MCF 10A (cell line): ENCODE data around the gene HS1BP3. TPM values are rescaled to one million over a fixed set of nuclear protein-coding genes. Genes with fewer than 3 reads are reported as not detected.

Experiments used
- BruUV-seq: library from RNA; stranded (reverse); fragments of 400-500 nt; replicated peaks from 2 replicates; lab custom pipeline; 2021; lab: Mats Ljungman, UMichigan
- CTCF ChIA-PET: fragments of 300-600 bp; sonication (Branson Sonifier 250); formaldehyde crosslinking; extraction: SDS; loops from one replicate; lab custom pipeline; 2021; ENCODE audit warnings: antibody characterized with exemption, inconsistent platforms; lab: Yijun Ruan, JAX
- POLR2A ChIA-PET: fragments of 300-600, 350-650 bp; sonication (Branson Sonifier 250); formaldehyde crosslinking; extraction: SDS; loops from one replicate; lab custom pipeline; 2020; ENCODE audit warnings: antibody characterized with exemption, inconsistent platforms; lab: Yijun Ruan, JAX
- DNase-seq: peaks from one replicate; pipeline ENCODE4 v3.0.0-alpha.2; 2018; ENCODE audit not compliant: unreplicated experiment
- H3K27ac Mint-ChIP-seq: one replicate; pipeline ENCODE4 v1.8.0; 2022; ENCODE audit warnings: mild to moderate bottlenecking, low read depth, mixed read lengths; ENCODE audit not compliant: unreplicated experiment
- H3K27me3 Mint-ChIP-seq: one replicate; pipeline ENCODE4 v1.8.0; 2022; ENCODE audit warnings: mixed read lengths; ENCODE audit not compliant: insufficient read depth, unreplicated experiment
- H3K36me3 Mint-ChIP-seq: one replicate; pipeline ENCODE4 v1.8.0; 2022; ENCODE audit warnings: mild to moderate bottlenecking, moderate library complexity, mixed read lengths; ENCODE audit not compliant: insufficient read depth, unreplicated experiment
- H3K4me1 Mint-ChIP-seq: one replicate; pipeline ENCODE4 v1.8.0; 2022; ENCODE audit warnings: mixed read lengths; ENCODE audit not compliant: insufficient read depth, unreplicated experiment
- H3K4me3 Mint-ChIP-seq: one replicate; pipeline ENCODE4 v1.8.0; 2022; ENCODE audit warnings: mild to moderate bottlenecking, moderate library complexity, mixed read lengths; ENCODE audit not compliant: unreplicated experiment
- H3K9me3 Mint-ChIP-seq: one replicate; pipeline ENCODE4 v1.8.0; 2022; ENCODE audit warnings: mixed read lengths; ENCODE audit not compliant: unreplicated experiment
- CTCF ChIP-seq: fragments of 200-600 bp; IDR thresholded peaks from one replicate; pipeline ENCODE4 v1.8.0; 2022; ENCODE audit warnings: antibody characterized with exemption, mild to moderate bottlenecking; ENCODE audit not compliant: unreplicated experiment
- intact Hi-C: fragments of 100-400 bp; cut with micrococcal nuclease; formaldehyde crosslinking; loops from 2 replicates; pipeline ENCODE4 v1.14.1; 2022
- total RNA-seq: library from RNA; stranded (reverse); gene quantifications from 2 replicates; pipeline ENCODE4 v1.2.3, GENCODE V29; 2022

Gene HS1BP3
- total RNA-seq, 1 experiment from 2014 or later: 10.0 TPM

- TF ChIP-seq CTCF: no peak
- intact Hi-C loops: loop anchor here (5.0 kb wide), 1 partner anchor 125 kb away; no protein-coding TSS in a partner anchor
- H3K9me3 Mint-ChIP-seq: no peaks in the 10 kb centered on the region
- no TSS peak for BruUV-seq
- DNase-seq: no peak
- H3K27me3 Mint-ChIP-seq: no peaks in the 10 kb centered on the region
- POLR2A ChIA-PET: interaction anchor here (0.6 kb wide), 1 partner anchor 268 kb away, joined by 3 read pairs; no protein-coding TSS in a partner anchor
- no peak overlapping the region for H3K4me3 Mint-ChIP-seq
- CTCF ChIA-PET: interaction anchor here (0.6 to 7.0 kb wide), 12 partner anchors 10 to 222 kb away, joined by 3 to 121 read pairs (median 6); partner anchors contain the start of gene HS1BP3
- peaks cover 13% of the 10 kb centered on the region for H3K4me1 Mint-ChIP-seq
- peaks cover 18% of the 10 kb centered on the region for H3K36me3 Mint-ChIP-seq
- H3K27ac Mint-ChIP-seq: no peak overlapping the region
Observed at GRCh38 chr2:20632446-20632990, 18.4 kb downstream of the HS1BP3 start.

DNA sequence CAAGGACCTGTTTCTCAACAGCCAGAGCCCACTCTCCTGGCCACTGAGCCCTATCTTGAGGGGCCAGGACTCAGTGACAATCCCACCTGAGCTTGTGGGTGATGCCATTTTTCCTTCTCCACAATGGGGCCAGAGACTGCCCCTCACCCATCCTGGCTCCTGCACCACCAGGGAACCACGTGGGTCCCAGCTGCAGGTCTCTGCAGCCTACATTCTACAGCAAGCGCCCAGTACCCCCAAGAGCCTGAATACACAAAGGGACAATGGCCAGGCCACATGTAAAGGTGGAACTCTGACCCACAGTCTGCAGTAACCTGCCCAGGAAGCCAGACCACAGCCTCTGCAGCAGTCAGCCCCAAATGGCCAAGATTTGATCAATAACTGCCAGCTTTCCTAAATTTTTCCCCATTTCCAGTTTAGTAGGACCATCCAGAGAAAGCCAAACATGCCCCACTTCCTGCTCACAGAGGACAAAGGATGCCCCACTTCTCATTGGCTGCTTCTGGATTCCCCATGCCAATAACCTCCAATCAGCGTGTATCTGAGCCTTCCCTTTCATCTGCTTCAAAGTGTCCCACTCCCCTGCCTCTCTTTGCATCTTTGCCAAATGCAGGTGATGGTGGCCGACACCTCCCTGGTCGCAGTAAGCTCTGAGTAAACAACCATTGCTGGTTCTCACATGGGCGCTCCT is 19.1 kb downstream of the HS1BP3 start:
- no TSS peak for BruUV-seq

DNA sequence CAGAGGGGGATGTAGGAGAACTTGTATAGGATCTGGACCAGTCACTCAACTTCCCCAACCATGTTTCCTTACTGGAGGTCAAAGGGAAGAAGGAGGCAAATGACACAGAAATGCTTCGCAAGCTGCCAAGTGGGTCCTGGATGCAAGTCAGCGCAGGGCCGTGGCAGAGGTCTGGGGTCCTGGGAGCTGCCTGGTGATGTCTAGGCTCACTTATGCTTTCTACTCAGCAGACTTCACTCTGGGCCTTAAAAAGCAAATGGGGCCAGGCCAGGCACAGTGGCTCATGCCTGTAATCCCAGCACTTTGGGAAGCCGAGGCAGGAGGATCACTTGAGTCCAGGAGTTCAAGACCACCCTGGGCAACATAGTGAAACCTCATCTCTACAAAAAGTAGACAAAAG is 19.9 kb downstream of the HS1BP3 start:
- no peak for DNase-seq
- BruUV-seq: no TSS peak
- H3K27me3 Mint-ChIP-seq: no peaks in the 10 kb centered on the region
- ChIA-PET CTCF (interaction anchor here (0.7 to 7.0 kb wide), 9 partner anchors 8 to 220 kb away, joined by 3 to 121 read pairs (median 6); no protein-coding TSS in a partner anchor), POLR2A (interaction anchor here (1.0 to 1.5 kb wide), 2 partner anchors 13 to 228 kb away, joined by 4 to 7 read pairs; no protein-coding TSS in a partner anchor)
- TF ChIP-seq CTCF: no peak
- H3K9me3 Mint-ChIP-seq: no peaks in the 10 kb centered on the region
- no peak overlapping the region for H3K4me3 Mint-ChIP-seq
- intact Hi-C loops: loop anchor here (5.0 kb wide), 1 partner anchor 124 kb away; no protein-coding TSS in a partner anchor
- H3K36me3 Mint-ChIP-seq: peaks cover 9% of the 10 kb centered on the region
- no peak overlapping the region for H3K27ac Mint-ChIP-seq
- H3K4me1 Mint-ChIP-seq: peaks cover 11% of the 10 kb centered on the region

More for the DNA sequence above, 19.1 kb downstream of the HS1BP3 start:
- TF ChIP-seq CTCF: no peak
- CTCF ChIA-PET: interaction anchor here (0.7 to 7.0 kb wide), 11 partner anchors 10 to 221 kb away, joined by 3 to 121 read pairs (median 6); partner anchors contain the start of gene HS1BP3
- POLR2A ChIA-PET: no interaction called here
- Mint-ChIP-seq H3K4me3 (no peak overlapping the region), H3K4me1 (peaks cover 13% of the 10 kb centered on the region), H3K27ac (no peak overlapping the region), H3K36me3 (peaks cover 12% of the 10 kb centered on the region), H3K27me3 (no peaks in the 10 kb centered on the region), H3K9me3 (no peaks in the 10 kb centered on the region)
- intact Hi-C loops: loop anchor here (5.0 kb wide), 1 partner anchor 124 kb away; no protein-coding TSS in a partner anchor
- no peak for DNase-seq
